ENCODE results near the gene VNN1. TPM values are rescaled to one million over a fixed set of nuclear protein-coding genes. Genes with fewer than 3 reads are reported as not detected.
A peak's percentile ranks its signal among the peaks of the same experiment; 100 is the strongest.

The VNN1 gene, protein sequence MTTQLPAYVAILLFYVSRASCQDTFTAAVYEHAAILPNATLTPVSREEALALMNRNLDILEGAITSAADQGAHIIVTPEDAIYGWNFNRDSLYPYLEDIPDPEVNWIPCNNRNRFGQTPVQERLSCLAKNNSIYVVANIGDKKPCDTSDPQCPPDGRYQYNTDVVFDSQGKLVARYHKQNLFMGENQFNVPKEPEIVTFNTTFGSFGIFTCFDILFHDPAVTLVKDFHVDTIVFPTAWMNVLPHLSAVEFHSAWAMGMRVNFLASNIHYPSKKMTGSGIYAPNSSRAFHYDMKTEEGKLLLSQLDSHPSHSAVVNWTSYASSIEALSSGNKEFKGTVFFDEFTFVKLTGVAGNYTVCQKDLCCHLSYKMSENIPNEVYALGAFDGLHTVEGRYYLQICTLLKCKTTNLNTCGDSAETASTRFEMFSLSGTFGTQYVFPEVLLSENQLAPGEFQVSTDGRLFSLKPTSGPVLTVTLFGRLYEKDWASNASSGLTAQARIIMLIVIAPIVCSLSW
- polyA plus RNA-seq (2013, experiment 1 of 2) = not detected
- polyA plus RNA-seq (2013, experiment 2 of 2) = 0.01 TPM

DNA sequence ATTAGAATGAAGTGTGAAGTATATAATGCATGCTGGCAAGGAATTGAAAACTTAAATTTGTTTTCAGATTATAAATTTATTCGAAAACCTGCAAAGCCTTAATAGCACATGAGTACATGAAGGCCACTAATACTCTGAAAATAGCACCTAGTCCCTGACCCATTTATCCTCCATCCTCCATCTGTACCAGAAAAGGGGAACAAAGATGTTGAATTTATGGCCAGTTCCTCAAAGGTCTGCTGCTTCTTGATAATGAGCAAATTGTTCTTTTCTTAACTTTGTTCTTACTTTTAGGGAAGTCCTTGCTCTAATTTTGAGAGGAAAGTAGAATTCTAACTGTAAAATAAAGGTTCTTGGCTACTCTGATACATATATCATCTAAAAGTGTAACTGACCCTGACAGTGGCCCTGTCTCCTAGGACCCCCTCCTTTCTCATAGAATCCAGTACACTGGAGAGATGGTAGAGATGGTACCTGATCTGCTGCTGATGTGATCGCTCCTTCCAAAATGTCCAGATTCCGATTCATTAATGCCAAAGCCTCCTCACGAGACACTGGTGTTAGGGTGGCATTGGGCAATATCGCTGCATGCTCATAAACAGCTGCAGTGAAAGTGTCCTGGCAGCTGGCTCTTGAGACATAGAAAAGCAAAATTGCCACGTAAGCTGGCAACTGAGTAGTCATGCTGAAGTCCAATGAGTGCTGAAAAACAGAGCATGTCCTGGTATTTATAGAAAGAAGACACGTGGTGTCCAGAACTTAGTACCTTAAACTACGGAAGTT is at the start of gene VNN1:
VNN1 (minus strand) TSS at position 704 of the 783 bp plus-strand sequence; CDS start at position 684, 20 bp downstream.
- no CpG with 5 or more reads among the region's 8 CpGs for WGBS (ENCODE audit: extremely low coverage, insufficient coverage, low lambda C conversion rate)
- Histone ChIP-seq H2BK5ac (ENCODE audit: low read length) (no peak within 1 kb of the TSS), H2AK5ac (ENCODE audit: low read length) (no peak within 1 kb of the TSS), H4K5ac (ENCODE audit: low read length) (no peak within 1 kb of the TSS), H4K8ac (ENCODE audit: low read depth, low read length) (no peak within 1 kb of the TSS), H3K56ac (ENCODE audit: low read length) (no peak within 1 kb of the TSS), H3K36me3 (ENCODE audit: control insufficient read depth, insufficient read depth, low read length) (no peaks in the 10 kb centered on the region), H3K27me3 (ENCODE audit: insufficient read depth, low read length, poor library complexity) (no peaks in the 10 kb centered on the region), H3K18ac (ENCODE audit: low read length) (no peak within 1 kb of the TSS), H3K9ac (ENCODE audit: low read length) (no peak within 1 kb of the TSS), H3K79me2 (ENCODE audit: control insufficient read depth, insufficient read depth, low read length) (no peaks in the 10 kb centered on the region), H2BK15ac (replicated peaks; ENCODE audit: low read depth) (no peak within 1 kb of the TSS), H2BK120ac (ENCODE audit: low read depth, low read length) (no peak within 1 kb of the TSS), H3K79me1 (ENCODE audit: low read length) (no peaks in the 10 kb centered on the region), H3K23ac (ENCODE audit: low read length) (no peak within 1 kb of the TSS), H3K4me2 (ENCODE audit: low read length) (no peak within 1 kb of the TSS), H3K4me3 (ENCODE audit: low read length) (no peak within 1 kb of the TSS), H3K27ac (ENCODE audit: low read depth, low read length) (no peak within 1 kb of the TSS), H3K4me1 (ENCODE audit: control insufficient read depth, low read depth, low read length) (no peaks in the 10 kb centered on the region), H3K4ac (ENCODE audit: low read depth, low read length) (no peak within 1 kb of the TSS)
- DNase-seq = no peak

DNA sequence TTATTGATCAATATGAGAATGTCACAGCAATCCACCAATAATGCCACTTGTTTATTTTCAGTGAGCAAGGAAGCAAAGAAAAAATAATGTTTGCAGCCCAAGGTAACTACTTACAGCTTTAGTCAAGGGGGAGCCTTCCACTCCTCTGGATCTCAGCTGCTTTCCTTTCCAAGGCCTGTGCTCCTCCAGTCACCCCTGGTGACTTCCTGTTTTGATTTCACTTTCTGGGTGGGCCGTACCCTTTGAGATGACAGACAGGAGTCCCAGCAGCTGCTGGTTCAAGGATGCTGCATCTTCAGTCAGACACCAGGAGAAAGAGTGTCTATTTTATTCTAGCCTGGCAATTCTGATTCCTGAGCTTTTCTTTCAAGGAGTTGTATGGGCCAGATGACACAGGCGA is 49.4 kb upstream of the VNN1 start:
- Histone ChIP-seq H4K8ac (ENCODE audit: low read depth, low read length) (no peak overlapping the region), H2BK15ac (replicated peaks; ENCODE audit: low read depth) (no peak overlapping the region), H2BK120ac (ENCODE audit: low read depth, low read length) (no peak overlapping the region), H3K9ac (ENCODE audit: low read length) (no peak overlapping the region), H3K27me3 (ENCODE audit: insufficient read depth, low read length, poor library complexity) (no peaks in the 10 kb centered on the region), H3K4me1 (ENCODE audit: control insufficient read depth, low read depth, low read length) (no peaks in the 10 kb centered on the region), H3K4me3 (ENCODE audit: low read length) (no peak overlapping the region), H2BK5ac (ENCODE audit: low read length) (no peak overlapping the region), H3K79me2 (ENCODE audit: control insufficient read depth, insufficient read depth, low read length) (no peaks in the 10 kb centered on the region), H3K4ac (ENCODE audit: low read depth, low read length) (no peak overlapping the region), H3K56ac (ENCODE audit: low read length) (no peak overlapping the region), H3K4me2 (ENCODE audit: low read length) (no peak overlapping the region), H3K18ac (ENCODE audit: low read length) (no peak overlapping the region), H2AK5ac (ENCODE audit: low read length) (no peak overlapping the region), H3K36me3 (ENCODE audit: control insufficient read depth, insufficient read depth, low read length) (no peaks in the 10 kb centered on the region), H4K5ac (ENCODE audit: low read length) (no peak overlapping the region), H3K27ac (ENCODE audit: low read depth, low read length) (no peak overlapping the region), H3K79me1 (ENCODE audit: low read length) (no peaks in the 10 kb centered on the region), H3K23ac (ENCODE audit: low read length) (no peak overlapping the region)
- DNase-seq = peak; percentile 31
- WGBS (ENCODE audit: extremely low coverage, insufficient coverage, low lambda C conversion rate) = no CpG with 5 or more reads among the region's 2 CpGs

DNA sequence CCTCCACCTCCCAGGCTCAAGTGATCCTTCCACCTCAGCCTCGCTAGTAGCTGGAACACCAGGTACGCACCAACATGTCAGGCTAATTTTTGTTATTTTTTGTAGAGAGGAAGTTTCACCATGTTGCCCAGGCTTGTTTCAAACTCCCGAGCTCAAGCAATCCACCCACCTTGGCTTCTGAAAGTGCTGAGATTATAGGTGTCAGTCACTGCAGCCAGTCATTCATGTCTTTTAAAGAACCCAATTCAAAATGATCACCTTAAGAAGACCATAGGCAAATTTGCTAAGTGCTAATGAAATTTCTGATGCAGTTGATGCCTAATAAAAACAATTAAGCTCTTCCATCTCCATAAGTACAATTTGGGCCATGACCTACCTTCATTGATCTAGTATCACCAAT is 46.4 kb upstream of the VNN1 start:
- Histone ChIP-seq H3K79me1 (ENCODE audit: low read length) (no peaks in the 10 kb centered on the region), H2AK5ac (ENCODE audit: low read length) (no peak overlapping the region), H3K4me1 (ENCODE audit: control insufficient read depth, low read depth, low read length) (no peaks in the 10 kb centered on the region), H3K4ac (ENCODE audit: low read depth, low read length) (no peak overlapping the region), H3K23ac (ENCODE audit: low read length) (no peak overlapping the region), H4K5ac (ENCODE audit: low read length) (no peak overlapping the region), H4K8ac (ENCODE audit: low read depth, low read length) (no peak overlapping the region), H3K18ac (ENCODE audit: low read length) (no peak overlapping the region), H2BK5ac (ENCODE audit: low read length) (no peak overlapping the region), H3K79me2 (ENCODE audit: control insufficient read depth, insufficient read depth, low read length) (no peaks in the 10 kb centered on the region), H2BK120ac (ENCODE audit: low read depth, low read length) (no peak overlapping the region), H2BK15ac (replicated peaks; ENCODE audit: low read depth) (no peak overlapping the region), H3K27ac (ENCODE audit: low read depth, low read length) (no peak overlapping the region), H3K4me3 (ENCODE audit: low read length) (no peak overlapping the region), H3K27me3 (ENCODE audit: insufficient read depth, low read length, poor library complexity) (no peaks in the 10 kb centered on the region), H3K4me2 (ENCODE audit: low read length) (no peak overlapping the region), H3K9ac (ENCODE audit: low read length) (no peak overlapping the region), H3K36me3 (ENCODE audit: control insufficient read depth, insufficient read depth, low read length) (no peaks in the 10 kb centered on the region), H3K56ac (ENCODE audit: low read length) (no peak overlapping the region)
- DNase-seq = no peak
- WGBS (ENCODE audit: extremely low coverage, insufficient coverage, low lambda C conversion rate) = no CpG with 5 or more reads among the region's 3 CpGs

DNA sequence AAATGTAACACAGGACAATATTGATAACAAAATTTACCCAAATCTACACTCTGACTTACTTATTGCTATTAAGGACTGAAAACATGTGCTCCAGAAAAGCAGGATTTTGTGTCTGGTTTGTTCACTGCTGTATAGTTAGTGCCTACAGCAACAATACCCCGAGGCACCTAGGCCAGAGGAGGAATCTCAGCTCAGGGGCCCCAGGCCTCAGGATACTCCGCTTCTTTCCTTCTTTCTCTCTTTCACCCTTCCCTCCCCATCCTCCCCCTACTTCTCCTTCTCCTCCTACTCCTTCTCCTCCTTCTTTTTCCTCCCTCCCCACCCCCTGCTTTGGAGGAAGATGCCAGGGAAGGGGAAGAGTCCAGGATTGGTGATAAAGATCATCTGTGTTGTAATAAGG is 44.8 kb upstream of the VNN1 start:
- Histone ChIP-seq H3K4me2 (ENCODE audit: low read length) (no peak overlapping the region), H3K4me3 (ENCODE audit: low read length) (no peak overlapping the region), H4K8ac (ENCODE audit: low read depth, low read length) (no peak overlapping the region), H3K4me1 (ENCODE audit: control insufficient read depth, low read depth, low read length) (no peaks in the 10 kb centered on the region), H3K27me3 (ENCODE audit: insufficient read depth, low read length, poor library complexity) (no peaks in the 10 kb centered on the region), H3K4ac (ENCODE audit: low read depth, low read length) (no peak overlapping the region), H2AK5ac (ENCODE audit: low read length) (no peak overlapping the region), H3K79me1 (ENCODE audit: low read length) (no peaks in the 10 kb centered on the region), H3K79me2 (ENCODE audit: control insufficient read depth, insufficient read depth, low read length) (no peaks in the 10 kb centered on the region), H3K9ac (ENCODE audit: low read length) (no peak overlapping the region), H3K18ac (ENCODE audit: low read length) (no peak overlapping the region), H2BK15ac (replicated peaks; ENCODE audit: low read depth) (no peak overlapping the region), H3K23ac (ENCODE audit: low read length) (no peak overlapping the region), H3K36me3 (ENCODE audit: control insufficient read depth, insufficient read depth, low read length) (no peaks in the 10 kb centered on the region), H3K56ac (ENCODE audit: low read length) (no peak overlapping the region), H4K5ac (ENCODE audit: low read length) (no peak overlapping the region), H2BK120ac (ENCODE audit: low read depth, low read length) (no peak overlapping the region), H3K27ac (ENCODE audit: low read depth, low read length) (no peak overlapping the region), H2BK5ac (ENCODE audit: low read length) (no peak overlapping the region)
- DNase-seq = no peak
- WGBS (ENCODE audit: extremely low coverage, insufficient coverage, low lambda C conversion rate) = no CpG with 5 or more reads among the region's 2 CpGs

DNA sequence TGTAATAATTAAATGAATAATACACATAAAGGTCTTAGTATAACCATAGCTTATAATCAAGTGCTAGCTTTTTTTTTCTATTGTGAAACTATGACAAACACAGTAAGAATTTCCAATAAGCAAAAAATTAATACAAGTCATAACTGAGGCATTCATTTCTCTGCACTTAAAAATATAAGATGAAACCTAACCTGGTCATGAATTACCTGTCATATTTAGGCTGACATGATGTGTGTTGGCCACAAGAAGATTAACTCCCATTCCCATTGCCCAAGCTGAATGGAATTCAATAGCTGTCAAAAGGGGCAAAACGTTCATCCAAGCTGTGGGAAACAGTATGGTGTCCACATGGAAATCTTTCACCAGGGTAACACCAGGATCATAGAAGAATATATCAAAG is 38.4 kb upstream of the VNN1 start:
- no peaks in the 10 kb centered on the region for H3K79me2 ChIP-seq (ENCODE audit: control insufficient read depth, insufficient read depth, low read length)
- no peak overlapping the region for H2AK5ac ChIP-seq (ENCODE audit: low read length)
- no peak overlapping the region for H3K23ac ChIP-seq (ENCODE audit: low read length)
- no peaks in the 10 kb centered on the region for H3K4me1 ChIP-seq (ENCODE audit: control insufficient read depth, low read depth, low read length)
- no peaks in the 10 kb centered on the region for H3K36me3 ChIP-seq (ENCODE audit: control insufficient read depth, insufficient read depth, low read length)
- no peaks in the 10 kb centered on the region for H3K79me1 ChIP-seq (ENCODE audit: low read length)
- H3K27me3 ChIP-seq (ENCODE audit: insufficient read depth, low read length, poor library complexity) = no peaks in the 10 kb centered on the region
- no peak overlapping the region for H3K4me2 ChIP-seq (ENCODE audit: low read length)
- DNase-seq = no peak
- no CpG with 5 or more reads among the region's 1 CpG for WGBS (ENCODE audit: extremely low coverage, insufficient coverage, low lambda C conversion rate)
- no peak overlapping the region for H3K4ac ChIP-seq (ENCODE audit: low read depth, low read length)
- H2BK15ac ChIP-seq (replicated peaks; ENCODE audit: low read depth) = no peak overlapping the region
- no peak overlapping the region for H3K4me3 ChIP-seq (ENCODE audit: low read length)
- H4K5ac ChIP-seq (ENCODE audit: low read length) = no peak overlapping the region
- no peak overlapping the region for H4K8ac ChIP-seq (ENCODE audit: low read depth, low read length)
- no peak overlapping the region for H3K18ac ChIP-seq (ENCODE audit: low read length)
- no peak overlapping the region for H3K9ac ChIP-seq (ENCODE audit: low read length)
- H3K56ac ChIP-seq (ENCODE audit: low read length) = no peak overlapping the region
- H2BK120ac ChIP-seq (ENCODE audit: low read depth, low read length) = no peak overlapping the region
- H2BK5ac ChIP-seq (ENCODE audit: low read length) = no peak overlapping the region
- H3K27ac ChIP-seq (ENCODE audit: low read depth, low read length) = no peak overlapping the region

Data from mesendoderm (in vitro differentiated cells).